ENCODE measurements around the gene RTP3.

Gene RTP3

DNA sequence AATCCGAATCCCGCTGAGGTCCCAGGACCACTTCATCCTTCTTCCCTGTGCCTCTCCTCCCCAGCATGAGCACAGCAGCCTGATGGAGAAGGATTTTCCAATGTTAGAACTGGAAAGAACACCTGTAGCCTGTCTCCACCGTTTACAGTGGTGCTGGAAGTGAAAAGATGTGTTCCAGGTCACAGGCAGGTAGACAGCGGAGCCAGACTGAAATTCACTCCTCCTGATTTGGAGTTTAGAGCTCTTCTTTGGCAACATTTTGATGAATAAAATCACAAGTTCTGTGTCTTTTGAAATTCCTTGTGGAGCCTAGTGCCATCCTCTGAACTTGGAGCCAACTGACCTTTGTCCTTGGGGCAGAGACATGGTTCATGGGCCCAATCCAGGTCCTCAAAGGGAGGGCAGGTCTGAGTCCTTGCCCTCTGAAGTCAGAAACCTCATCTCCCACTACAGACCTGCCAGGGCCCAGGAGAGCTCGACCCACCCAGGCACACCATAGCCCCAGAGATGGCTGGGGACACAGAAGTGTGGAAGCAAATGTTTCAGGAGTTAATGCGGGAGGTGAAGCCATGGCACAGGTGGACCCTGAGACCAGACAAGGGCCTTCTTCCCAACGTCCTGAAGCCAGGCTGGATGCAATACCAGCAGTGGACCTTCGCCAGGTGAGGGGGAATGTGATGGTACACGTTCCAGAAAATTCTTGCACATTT is at the start of gene RTP3:
Gene RTP3 (plus strand): TSS at position 421 of the 710 bp plus-strand sequence. CDS start 87 bp downstream, at position 508.
- DNase-seq = no peak

DNA sequence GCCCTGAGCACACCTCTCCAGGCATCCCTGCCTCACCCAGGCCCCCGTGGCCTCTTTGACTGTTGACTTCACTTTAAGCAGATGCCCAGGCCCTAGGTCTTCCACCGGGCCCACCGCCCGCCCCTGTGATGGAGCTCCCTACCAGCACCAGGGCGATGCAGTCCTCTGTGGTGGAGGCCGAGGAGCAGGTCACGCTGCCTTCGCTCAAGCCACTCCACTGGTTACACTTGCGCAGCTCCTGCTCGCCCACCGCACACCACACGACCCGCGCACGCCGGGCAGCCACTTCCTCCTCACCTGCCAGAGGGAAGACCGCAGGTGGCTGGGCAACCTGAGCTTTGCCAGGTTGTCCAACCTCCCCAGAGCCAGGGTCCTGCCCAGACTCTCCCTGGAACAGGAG is 49.1 kb upstream of the RTP3 start:
- no peak for DNase-seq

DNA sequence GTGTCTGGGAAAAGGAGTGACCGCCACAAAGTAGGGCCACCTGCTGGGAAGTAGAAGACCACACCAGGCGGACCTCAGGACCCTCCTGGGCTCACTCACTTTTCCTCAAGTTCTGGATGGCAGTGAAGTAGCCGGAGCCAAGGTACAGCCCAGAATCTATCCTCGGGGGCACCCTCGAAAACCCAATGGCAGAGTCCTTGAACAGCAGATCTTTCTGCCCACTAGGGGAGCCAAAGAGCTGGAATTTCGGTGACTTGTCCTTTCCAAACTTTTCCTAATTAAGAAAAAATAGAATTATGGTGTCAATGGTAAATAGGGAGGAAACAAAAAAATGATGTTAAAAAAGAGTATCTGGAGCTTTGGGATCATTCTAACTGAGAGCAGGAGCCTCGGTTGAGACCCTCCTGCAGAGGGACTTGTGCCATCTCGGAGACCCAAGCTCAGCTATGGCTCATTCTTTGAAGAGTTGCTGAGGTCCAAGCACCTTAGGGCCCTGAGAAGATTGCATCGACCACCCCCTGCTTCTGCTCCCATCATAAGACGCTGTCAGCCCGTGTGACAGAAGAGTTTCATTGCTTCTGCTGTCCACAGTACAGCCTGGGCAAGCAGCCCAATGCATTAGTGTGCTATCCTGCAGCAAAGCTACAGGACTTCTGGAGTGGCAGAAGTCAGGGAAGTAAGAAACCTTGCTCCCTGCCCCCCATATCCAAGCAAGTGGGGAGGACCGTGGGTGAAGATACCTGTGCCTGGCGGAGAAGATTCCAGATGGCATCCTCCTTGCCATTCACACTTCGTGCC is 47.8 kb upstream of the RTP3 start:
- no peak for DNase-seq

DNA sequence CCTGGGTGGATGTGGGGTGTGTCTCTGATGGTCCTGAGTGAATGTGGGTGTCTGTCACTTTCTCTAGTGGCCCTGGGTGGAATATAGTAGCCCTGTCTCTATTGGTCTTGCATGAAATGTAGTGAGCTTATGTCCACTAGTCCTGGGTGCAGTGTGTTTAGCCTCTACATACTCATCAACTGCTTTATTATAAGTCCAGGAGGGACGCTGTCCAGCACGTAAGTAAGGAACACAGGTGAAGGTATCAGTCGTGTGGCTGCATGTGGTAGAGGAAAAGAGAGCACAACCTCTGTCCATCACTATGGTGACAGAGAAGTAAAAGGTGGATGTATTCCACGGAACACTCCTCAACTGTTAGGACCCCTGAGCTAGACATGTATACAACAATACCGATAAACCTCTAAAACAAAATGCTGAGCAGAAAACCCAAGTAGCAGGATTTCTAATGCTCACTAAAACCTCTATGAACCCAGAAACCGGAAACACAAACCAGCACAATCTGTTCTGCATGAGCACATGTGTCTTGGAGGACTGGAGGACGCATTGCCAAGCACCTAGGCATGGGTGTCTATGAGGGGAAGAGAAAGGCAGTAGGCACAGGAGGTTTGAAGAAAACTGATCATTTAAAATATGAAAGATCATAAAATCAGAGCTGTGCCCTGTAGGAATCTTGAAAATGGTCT is 44.1 kb upstream of the RTP3 start:
- DNase-seq = no peak

DNA sequence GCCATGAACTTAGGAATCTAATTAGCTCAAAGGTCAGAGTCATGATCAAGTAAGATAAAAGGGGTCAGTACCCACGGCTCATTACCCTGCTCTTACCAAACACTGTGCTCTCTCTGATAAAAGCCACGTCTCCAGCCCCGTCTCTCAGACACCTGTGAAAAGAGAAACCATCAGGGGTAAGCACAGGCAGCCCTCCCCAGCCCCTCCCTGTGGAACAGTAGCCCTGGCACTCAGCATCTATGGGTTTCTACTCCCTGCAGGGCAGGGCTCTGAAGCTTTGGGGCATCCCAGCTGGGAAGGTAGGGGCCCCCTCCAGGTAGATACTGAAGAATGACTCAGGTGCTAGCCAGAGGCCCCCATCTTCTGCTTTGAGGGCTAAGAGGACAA is 43.6 kb upstream of the RTP3 start:
- DNase-seq = no peak

DNA sequence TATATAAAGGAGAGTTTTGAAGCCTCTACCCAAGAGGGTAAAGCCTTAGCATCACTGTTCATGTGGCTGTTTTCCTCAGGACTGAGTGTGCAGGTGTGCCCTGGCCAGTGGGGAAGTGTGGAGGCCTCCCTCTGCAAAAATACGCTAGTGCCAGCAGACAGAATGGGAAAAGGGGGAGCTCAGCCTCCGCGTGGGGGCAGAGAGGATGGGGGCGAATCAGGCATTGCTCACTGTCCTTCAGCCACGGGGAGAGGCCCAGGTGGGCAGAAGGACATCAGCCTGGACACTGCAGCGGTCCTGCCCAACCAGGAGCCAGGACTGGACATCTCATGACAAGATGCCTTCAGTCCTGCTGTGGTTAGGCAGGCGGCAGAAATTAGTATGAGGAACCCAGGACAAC is 43.2 kb upstream of the RTP3 start:
- DNase-seq = no peak

DNA sequence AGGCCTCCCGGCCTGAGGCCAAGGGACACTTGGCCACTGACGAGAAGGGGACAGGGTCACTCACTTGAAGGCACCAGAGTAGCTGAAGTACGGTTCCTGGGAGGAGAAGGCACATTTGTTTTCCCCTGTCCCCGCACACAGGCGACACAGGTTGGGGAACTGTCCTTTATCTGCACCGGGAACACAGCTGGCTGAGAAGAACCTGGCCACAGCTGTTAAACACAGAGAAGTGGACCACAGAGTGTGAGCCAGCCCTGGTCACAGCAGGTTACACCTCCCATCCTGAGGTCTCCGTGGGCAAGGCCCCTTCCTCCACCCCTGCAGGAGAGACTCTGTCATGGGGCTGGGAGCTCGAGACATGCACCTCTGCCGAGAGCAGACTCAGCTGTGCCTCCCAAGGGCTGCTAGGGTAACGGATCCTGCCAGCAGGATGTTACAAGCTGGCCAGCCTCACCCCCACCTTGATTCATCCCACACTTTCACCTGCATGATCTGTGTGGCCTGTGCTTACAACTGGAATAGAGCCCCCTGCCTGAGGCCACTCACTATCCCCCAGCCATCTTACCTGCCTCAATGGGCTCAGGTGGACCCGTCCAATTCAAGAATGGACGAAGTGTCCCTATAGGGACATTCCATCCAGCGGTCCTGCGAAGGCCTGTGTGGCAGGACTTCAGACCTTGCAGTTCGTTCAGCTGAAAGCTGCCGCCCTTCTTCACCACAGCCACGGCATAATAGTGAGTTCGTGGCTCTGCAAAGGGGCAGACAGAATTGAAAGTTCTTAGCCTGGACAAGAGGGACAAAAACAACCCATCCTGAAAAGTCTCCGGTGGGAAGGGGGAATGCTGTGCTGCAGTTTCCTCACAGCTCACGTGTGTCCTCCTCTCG is 42.3 kb upstream of the RTP3 start:
- DNase-seq = no peak

DNA sequence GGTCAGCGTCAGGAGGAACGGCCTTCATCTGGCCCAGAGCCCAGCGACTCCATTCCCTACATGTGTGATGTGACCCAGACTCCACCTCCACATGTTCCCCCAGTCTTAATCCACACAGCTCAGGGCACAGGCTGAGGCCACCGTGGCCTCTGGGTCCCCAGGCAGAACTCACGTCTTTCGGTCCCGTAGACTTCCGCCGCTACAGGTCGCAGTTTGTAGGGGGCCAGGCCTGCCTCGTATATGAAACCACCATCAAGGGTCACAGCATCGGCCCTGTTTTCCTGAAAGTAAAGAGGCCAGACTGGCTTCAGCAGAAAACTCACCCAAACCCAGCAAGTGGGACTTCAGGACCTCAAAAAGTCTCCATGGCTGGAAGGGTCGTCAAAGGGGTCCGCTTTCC is 41.7 kb upstream of the RTP3 start:
- DNase-seq = no peak

DNA sequence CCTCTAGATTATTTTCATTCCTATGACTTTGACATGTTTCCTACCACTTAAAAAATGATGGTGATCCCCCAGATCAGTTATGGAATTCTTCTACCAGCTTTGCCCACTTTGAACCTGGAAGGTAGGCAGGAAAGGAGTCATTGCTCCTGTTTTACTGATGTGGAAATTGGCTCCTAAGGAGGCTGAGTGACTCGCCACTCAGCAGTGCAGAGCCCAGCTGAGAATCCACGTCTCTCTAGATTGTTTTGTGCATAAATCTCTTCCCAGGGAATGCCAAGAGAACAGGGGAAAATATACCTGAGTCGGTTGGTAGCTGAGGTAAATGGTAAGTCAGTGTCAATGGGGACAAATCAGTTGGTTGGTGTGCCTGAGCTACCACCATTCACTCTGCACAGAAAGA is 37.7 kb upstream of the RTP3 start:
- no peak for DNase-seq

DNA sequence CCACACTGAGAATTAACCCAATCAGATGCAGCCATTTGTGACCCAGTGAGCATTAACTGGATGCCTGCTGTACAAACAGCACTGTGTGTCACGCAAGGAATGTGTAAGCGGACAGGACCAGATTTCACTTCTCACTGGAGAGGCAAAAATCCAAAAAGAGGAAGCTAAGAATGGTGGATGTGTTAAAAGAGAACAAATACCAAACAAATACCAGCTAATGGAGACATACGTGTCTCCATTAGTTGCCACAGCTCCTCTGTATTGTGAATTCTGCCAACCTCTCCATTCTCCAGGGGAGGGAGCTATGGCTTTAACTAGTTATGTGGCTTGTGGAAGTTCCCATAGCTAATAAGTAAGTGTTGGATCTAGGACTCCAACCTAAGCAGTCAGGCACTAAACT is 35.7 kb upstream of the RTP3 start:
- no peak for DNase-seq

DNA sequence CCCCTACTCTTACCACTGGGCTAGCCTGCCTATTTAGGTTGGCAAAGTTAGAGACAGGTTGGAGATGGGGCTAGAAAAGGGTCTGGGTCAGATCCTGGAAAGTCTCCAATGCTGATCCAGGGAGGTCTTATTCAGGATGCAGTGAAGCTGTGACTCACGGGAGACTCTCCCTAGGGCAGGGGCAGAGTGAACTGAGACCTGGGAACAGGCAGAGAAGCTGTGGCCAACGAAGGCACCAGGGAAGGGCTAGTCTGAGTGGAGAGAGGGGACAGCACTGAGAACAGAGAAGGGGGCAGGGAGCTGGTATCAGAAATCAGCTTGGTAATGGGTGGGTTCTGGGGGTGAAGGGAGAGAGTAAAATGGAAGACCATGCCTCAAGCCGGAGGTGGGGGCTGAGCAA is 35.3 kb upstream of the RTP3 start:
- no peak for DNase-seq

DNA sequence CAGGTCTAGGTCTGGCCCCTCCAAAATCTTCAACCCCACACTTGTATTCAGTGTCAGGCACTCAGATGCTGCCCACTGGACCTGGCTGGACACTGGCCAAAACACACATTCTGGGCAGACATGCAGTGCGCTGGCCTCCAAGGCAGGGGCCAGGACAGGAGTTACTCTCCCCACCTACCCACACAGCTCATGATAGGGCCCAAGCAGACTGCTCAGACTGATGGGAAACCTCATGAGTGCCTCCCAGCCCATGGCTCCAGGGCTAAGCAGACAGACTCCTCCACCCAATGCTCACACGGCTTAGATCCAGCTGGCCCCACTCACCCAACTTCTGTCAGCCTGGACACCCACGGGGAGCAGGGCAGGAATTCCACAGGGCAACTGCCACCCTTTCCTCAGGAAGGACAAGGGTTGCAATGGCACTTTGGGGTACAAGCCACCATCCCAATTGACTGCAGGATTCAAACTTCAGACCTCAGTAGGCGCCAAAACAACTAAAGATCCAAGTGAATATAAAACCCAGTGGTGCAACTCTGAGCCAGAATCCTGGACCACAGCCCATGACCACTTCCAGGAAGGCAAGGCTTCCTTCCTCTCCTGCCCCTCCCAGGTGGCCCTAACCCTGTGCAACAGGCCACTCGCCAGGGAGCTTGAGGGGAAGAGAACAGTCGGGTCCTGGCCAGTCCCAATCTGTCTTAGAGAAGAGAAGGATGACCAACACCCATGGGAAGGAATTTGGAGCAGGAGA is 34.5 kb upstream of the RTP3 start:
- no peak for DNase-seq

DNA sequence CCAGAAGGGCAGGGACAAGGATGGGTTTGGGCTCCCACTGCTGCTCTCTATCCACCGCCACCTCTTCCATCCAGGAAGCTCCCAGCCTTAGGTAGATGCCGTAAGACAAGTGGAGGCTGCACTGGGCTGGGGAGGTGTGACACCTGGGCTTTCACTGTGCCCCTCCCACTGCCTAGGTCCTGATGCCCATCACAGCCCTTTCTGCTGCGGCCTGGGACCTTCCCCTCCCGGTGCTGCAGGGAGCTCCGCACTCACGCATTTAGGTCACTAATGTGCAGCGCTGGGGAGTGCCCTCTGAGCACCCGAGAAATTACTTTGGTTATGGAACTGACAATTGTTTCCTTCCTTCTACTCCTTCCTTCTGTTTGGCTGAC is 33.9 kb upstream of the RTP3 start:
- DNase-seq = no peak

DNA sequence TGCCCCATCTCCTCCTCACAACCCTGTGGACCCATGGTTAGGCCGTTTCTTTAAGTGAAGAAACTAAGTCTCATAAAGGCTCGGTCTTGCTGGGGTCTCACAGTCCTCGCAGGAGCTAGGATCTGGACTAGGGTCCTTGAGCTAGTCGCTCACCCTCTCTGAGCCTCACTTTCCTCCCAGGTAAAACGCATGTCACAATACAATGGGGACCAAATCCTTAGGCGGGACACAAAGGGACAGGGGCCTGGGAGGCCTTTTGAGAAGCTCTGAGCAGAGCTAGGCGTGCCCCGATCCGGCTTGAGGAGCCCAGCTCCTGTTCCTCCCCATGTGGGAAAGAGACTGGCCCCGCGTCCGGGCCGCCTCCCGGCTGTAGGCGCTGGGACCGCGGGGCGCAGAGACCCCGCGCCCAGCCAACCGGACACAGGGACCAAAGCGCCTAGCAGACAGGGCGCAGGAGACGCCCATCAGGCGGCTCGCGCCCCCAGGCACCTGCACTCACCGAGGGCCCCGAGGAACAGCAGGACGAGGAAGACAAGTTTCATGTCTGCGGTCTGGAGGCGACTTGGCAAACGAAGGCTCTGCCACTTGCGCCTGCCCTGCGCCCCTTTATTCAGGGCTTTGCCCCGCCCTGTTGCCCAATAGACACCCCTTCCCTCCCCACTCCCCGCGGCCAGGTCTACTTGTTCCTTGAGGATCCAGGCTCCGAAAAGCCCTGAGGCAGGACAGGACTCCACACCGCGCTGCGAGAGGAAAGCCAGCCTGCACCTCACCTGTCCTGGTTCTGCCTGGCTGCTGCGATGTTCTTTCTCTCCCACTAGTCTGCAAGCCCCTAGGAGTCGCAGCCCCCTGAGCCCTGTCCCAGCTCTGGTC is 33.2 kb upstream of the RTP3 start, which contains the start of gene LTF:
Gene LTF (minus strand): TSS at position 580 of the 870 bp plus-strand sequence. CDS start 38 bp downstream, at position 542.
- no peak for DNase-seq

DNA sequence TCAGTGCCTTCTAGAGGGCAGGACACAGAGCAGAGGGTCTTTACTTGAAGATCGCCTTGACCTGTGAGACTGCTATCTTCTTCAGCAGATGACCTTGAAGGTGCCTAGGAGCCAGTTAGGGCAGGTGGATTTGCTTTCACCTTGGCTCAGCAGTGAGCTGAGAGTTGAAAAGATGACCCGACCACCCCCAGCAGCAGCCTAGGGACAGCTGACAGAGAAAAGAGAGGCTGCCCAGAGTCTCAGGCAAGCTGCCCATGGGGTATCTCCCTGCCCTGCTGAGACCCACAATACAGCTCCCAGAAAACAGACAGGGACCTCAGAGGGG is 32.6 kb upstream of the RTP3 start:
- no peak for DNase-seq

DNA sequence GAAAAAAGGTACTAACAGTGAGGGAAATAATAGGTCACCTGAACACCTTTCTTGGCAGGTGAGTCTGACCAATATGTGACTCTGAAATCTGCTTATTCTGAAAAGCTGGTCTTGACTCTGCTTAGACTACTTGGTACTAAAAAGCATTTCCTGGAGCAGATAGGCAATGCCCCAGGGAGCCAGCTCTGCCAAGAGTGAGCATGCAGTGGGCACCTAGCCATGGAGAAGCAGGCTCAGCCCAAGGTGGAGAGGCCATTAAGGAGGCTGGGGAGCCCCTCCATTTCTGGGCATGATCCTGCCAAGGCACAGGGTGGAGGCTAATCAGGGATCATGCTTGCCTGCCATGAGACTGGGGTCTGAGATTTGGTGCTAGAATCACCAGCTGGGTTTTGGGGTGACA is 31.5 kb upstream of the RTP3 start:
- no peak for DNase-seq

DNA sequence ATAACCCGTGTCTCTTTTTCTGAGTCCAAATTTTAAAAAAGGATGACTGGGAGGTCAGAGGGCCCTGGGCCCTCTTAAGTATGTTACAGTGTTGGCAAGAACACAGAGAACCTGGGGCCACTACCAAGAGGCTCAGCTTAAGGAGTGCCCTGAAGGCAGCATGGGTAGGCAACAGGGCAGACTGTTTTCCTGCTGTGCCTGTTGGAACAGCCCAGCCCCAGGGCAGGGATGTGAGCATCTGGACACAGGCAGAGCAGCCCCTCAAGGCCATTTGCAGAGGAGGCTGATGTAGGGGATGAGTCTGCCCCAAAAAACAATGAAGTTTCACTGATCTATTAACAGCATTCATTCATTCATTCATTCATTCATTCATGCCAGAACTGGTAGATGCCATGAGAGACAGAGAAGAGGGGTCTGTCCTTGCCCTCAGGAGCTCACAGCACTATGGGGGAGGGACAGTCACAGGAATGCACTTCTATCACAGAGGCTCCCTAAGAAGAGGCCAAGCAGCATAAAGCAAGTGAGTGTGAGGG is 30.8 kb upstream of the RTP3 start:
- DNase-seq = no peak

DNA sequence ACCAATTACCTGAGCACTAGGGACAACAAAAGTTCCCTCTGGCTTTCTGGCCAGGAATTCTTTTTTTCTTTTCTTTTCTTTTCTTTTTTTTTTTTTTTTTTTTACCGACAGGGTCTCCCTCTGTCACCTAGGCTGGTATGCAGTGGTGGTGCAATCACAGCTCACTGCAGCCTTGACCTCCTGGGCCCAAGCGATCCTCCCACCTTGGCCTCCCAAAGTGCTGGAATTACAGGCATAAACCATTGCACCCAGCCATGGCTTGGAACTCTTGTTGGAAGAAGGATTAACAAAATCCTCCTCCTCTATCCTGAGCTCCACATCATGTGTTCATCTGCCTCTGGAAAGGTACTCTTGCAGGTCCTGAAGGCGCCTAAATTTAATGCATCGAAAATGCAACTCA is 30.2 kb upstream of the RTP3 start:
- no peak for DNase-seq

DNA sequence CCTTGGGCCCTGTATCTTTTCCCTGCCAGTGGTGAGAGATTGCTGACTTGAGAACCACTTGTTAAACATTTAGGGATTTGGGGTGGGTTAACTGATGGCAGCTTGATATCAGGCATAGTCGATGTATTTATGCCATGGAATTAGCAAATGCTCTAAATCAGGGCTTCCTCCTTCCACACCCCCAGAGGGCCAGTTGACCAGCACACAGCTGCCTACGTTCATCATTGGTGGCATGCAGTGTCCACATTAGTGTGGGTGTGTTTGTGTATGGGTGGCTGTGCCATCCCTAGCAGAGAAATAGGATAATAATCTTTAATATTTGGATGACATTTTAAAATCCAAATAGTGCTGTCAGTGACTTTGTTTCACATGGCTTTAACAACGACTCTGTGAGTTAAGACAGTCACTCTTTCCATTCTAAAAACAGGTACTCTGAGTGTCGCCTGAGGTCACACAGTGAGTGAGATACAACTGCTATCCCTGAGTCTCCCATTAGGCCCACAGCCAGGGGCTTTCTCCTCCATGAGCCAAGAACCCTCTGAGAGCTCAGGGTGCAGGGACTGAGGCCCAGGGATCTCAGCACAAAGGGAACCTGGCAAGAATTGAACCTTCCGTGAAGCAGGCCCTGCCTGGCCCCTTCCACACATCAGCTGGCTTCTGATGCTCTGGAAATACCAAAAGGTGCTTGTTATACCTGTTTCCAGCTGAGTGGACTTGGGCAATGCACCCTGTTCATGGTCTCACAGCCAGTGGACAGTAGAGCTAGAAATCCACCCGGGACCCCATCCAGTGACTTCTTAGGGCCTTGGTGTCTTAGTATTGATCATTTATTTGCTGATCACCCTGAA is 28.8 kb upstream of the RTP3 start:
- DNase-seq = no peak
